DND-41 (cell line): ENCODE results near the gene SOX18.

Experiments
- ATAC-seq: fragments of 200-7000 bp; cut with Tn5 transposase; 3 replicates; pipeline ENCODE4 v1.9.1; 2021; ENCODE audit warnings: low read depth; ENCODE audit not compliant: insufficient read depth
- DNase-seq: peaks from one replicate; pipeline ENCODE4 v3.0.0-alpha.2; 2020
- H2AFZ ChIP-seq: 2 replicates; pipeline ENCODE4 v1.6.0; 2012; ENCODE audit warnings: low read depth, low read length
- H3K27ac ChIP-seq: 2 replicates; pipeline ENCODE4 v1.5.1; 2012; ENCODE audit warnings: low read length, inconsistent platforms
- H3K27me3 ChIP-seq: fragments of 200-600 bp; sonication (generic); 2 replicates; pipeline ENCODE4 v1.6.0; 2012; ENCODE audit warnings: low read length, mild to moderate bottlenecking, inconsistent platforms; ENCODE audit not compliant: insufficient read depth, poor library complexity
- H3K36me3 ChIP-seq: 2 replicates; pipeline ENCODE4 v1.5.1; 2012; ENCODE audit warnings: low read length, inconsistent platforms; ENCODE audit not compliant: insufficient read depth
- H3K4me1 ChIP-seq: 2 replicates; pipeline ENCODE4 v1.5.1; 2012; ENCODE audit warnings: mild to moderate bottlenecking, low read length; ENCODE audit not compliant: insufficient read depth
- H3K4me2 ChIP-seq: 2 replicates; pipeline ENCODE4 v1.6.0; 2012; ENCODE audit warnings: mild to moderate bottlenecking, moderate library complexity, low read length, inconsistent platforms; ENCODE audit not compliant: insufficient read depth
- H3K4me3 ChIP-seq, 2 experiments: fragments of 200-600 bp in 1 of 2; shearing (Covaris generic) in 1 of 2; 2 replicates each; pipeline ENCODE4 v1.5.1; 2012 to 2016; ENCODE audit warnings: inconsistent platforms in 2 of 2, low read length in 2 of 2, mild to moderate bottlenecking in 2 of 2, low read depth in 1 of 2, moderate library complexity in 1 of 2
- H3K79me2 ChIP-seq: 2 replicates; pipeline ENCODE4 v1.6.0; 2012; ENCODE audit warnings: low read length, inconsistent platforms; ENCODE audit not compliant: insufficient read depth
- H3K9ac ChIP-seq: 2 replicates; pipeline ENCODE4 v1.6.0; 2012; ENCODE audit warnings: low read depth, mild to moderate bottlenecking, inconsistent platforms, low read length, moderate library complexity
- H3K9me3 ChIP-seq: 2 replicates; pipeline ENCODE4 v1.5.1; 2012; ENCODE audit warnings: low read length, moderate library complexity, mild to moderate bottlenecking, inconsistent platforms; ENCODE audit not compliant: insufficient read depth, severe bottlenecking
- H4K20me1 ChIP-seq: 2 replicates; pipeline ENCODE4 v1.6.0; 2012; ENCODE audit warnings: low read length; ENCODE audit not compliant: insufficient read depth
- CTCF ChIP-seq: IDR thresholded peaks from 2 replicates; pipeline ENCODE4 v1.5.1; 2012; ENCODE audit warnings: borderline replicate concordance, low read length, moderate library complexity, mild to moderate bottlenecking; ENCODE audit not compliant: poor library complexity, severe bottlenecking; ENCODE audit errors: extremely low read depth
- EZH2 ChIP-seq: IDR thresholded peaks from 3 replicates; pipeline ENCODE4 v1.6.1; 2012; ENCODE audit warnings: borderline replicate concordance, low read depth, mild to moderate bottlenecking, moderate library complexity, low read length, inconsistent platforms; ENCODE audit not compliant: severe bottlenecking

The SOX18 gene

DNA sequence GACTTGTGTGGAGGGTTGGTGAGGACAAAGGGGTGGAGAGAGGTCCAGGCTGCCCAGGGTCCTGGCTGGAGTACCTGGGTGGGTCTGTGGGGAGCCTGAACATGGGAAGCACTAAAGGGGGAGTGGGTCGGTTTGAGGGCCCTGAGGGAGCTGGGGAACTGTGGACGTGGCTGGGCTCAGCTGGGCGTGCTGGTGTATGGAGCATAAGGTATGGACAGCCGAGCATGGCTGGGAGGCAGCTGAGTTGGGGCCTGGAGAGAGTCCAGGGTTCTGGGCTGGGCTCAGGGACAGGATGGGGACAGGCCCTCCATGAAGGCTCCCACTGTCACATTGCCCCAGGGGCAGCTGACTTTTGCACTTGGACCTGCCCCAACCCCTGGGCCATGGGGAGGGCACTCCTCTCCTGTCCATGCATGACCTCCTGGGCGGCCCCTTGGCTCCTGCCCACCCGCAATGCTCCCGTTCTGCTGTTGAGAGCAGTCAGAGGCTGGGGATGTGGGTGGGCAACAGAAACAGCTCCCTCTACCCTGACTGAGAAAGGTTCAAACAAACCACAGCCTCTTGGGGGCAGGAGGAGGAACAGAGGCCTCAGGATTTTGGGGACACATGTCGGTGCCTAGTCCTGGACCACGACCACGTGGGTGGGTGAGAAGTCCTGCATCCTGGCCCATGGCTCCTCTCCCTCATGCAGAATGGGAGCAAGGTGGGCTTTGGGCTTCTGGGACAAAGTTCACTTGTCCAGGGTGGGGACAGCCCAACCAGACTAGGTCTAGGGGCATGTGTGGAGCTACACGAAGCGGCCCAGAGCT is 9.0 kb downstream of the SOX18 start:
- TF ChIP-seq EZH2 (no peak), CTCF (no peak)
- ATAC-seq: no peak
- no peak overlapping the region for H3K9ac ChIP-seq
- no peak for DNase-seq
- peaks cover 42% of the 10 kb centered on the region for H3K27me3 ChIP-seq
- H3K79me2 ChIP-seq: no peaks in the 10 kb centered on the region
- peaks cover 13% of the 10 kb centered on the region; the same call in 1 of the 2 replicates for H4K20me1 ChIP-seq
- H3K27ac ChIP-seq: no peak overlapping the region
- no peaks in the 10 kb centered on the region for H3K9me3 ChIP-seq
- H3K4me3 ChIP-seq: no peak overlapping the region
- no peaks in the 10 kb centered on the region for H3K36me3 ChIP-seq
- H2AFZ ChIP-seq: no peak overlapping the region
- peaks cover 34% of the 10 kb centered on the region for H3K4me1 ChIP-seq
- H3K4me2 ChIP-seq: no peak overlapping the region

DNA sequence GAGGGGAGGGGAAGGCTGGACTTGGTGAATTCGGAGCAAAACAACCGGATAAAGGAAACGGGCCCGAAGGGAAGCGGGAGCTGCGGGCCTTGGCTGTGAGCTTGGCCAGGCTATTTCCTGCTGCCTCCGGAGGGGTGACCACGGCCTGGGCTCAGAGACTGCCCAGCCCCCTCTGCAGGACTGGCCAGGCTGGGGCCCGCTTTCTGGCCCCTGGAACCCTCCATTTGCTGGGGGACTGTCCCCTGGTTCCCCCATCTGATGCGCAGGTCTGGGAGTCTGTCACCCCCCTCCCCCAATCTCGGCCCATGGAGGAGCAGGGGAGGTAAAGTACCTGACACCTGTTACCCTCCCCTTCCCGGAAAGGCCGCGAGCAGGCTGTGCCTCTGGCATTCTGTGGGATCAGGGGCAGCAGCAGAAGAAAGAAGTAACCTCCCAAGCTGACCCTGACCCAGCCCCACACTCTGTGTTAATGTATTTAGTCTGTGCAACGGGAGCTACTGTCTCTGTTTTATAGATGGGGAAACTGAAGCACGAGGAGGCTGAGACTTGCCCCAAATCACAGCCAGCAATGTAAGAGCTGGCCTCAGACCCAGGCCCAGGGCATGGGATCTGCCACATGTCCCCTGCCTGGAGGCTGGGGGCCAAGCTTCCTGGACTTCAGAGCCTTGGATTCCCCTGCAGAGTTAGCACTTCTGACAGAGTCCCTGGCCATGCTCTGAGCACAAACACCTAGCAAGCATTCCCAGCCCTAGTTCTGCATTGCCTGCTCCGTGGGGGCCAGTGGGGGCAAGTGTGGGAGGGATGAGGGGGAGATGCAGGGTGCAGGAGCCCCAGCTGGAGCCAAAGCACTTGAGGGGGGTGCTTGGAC is 9.9 kb downstream of the SOX18 start:
- Histone ChIP-seq H3K4me2 (peak overlapping the region; percentile 99), H2AFZ (no peak overlapping the region), H3K27me3 (peaks cover 42% of the 10 kb centered on the region), H3K9ac (peak overlapping the region; percentile 70; the same call in 1 of the 2 replicates), H3K79me2 (no peaks in the 10 kb centered on the region), H3K27ac (no peak overlapping the region), H3K4me1 (peaks cover 36% of the 10 kb centered on the region), H3K9me3 (no peaks in the 10 kb centered on the region), H3K4me3 (peak overlapping the region in 1 of 2 experiments; percentile 66; a peak in 2 of 4 replicates), H4K20me1 (peaks cover 13% of the 10 kb centered on the region; the same call in 1 of the 2 replicates), H3K36me3 (peaks cover 5% of the 10 kb centered on the region; the same call in 1 of the 2 replicates)
- ATAC-seq (no peak), DNase-seq (no peak)
- TF ChIP-seq CTCF (no peak), EZH2 (no peak)

DNA sequence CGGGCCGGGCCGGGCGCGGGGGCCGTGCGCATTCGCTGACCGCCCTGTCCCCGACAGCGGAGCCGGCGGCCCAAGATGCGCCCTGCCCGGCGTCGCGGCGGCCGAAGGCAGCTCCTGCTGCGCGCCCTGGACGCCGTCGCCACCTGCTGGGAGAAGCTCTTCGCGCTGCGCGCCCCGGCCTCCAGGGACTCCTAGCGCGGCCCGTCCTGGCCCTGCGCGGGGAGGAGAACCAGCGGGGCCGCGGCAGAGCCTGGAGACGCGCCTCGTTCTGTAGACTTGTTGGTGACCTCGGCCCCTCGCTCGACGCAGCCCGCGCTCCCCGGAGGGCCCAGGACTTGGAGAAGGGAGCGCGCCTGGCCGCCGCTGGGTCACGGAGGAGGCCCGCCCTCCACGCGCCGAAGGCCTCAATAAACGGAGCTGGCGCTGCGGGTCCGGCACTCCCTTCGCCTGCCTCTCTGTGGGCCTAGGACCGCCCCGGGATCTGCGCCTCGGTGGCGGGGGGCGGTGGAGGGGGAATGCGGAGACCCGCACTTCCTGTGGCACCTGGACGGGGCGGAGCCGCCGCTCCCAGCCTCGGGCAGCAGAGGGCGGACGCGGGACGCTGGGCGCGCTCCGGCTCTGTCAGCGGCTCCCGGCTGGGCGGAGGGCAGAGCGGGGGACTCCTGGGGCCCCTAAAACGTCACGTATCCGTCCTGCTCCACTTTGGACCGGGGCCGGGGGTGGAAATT is 10.7 kb downstream of the SOX18 start:
- peaks cover 13% of the 10 kb centered on the region; the same call in 1 of the 2 replicates for H4K20me1 ChIP-seq
- H3K9ac ChIP-seq: peak overlapping the region; percentile 70
- H3K9me3 ChIP-seq: no peaks in the 10 kb centered on the region
- peaks cover 42% of the 10 kb centered on the region for H3K27me3 ChIP-seq
- DNase-seq: peak; percentile 90
- H2AFZ ChIP-seq: peak overlapping the region; percentile 93
- H3K79me2 ChIP-seq: no peaks in the 10 kb centered on the region
- peaks cover 13% of the 10 kb centered on the region for H3K36me3 ChIP-seq
- H3K4me1 ChIP-seq: peaks cover 36% of the 10 kb centered on the region
- H3K4me3 ChIP-seq: peak overlapping the region; percentile 36 to 66
- TF ChIP-seq CTCF (peak; percentile 81), EZH2 (no peak)
- peak overlapping the region; percentile 99 for H3K4me2 ChIP-seq
- peak overlapping the region; percentile 46; the same call in 1 of the 2 replicates for H3K27ac ChIP-seq
- ATAC-seq: peak; percentile 84
